Smooth muscle cell of the brain vasculature (primary cell): ENCODE results near the gene NCOA4.
A peak's percentile ranks its signal among the peaks of the same experiment; 100 is the strongest.
"Not testable (repeated sequence)": the region's sequence is repeated elsewhere in the genome, so short reads cannot be mapped to it uniquely, and the experiment has no call there.

Experiments used
- DNase-seq: peaks from one replicate; pipeline ENCODE4 v3.0.0-alpha.2; 2012; ENCODE audit warnings: low read depth, low spot score

Gene NCOA4

GRCh38 chr10:46030091-46030937 is at the start of gene NCOA4:
Gene NCOA4, minus strand, starts transcription at chr10:46030623. Its CDS starts 13,943 bp downstream, at chr10:46016680.
- DNase-seq: peak; percentile 95

- no peak for DNase-seq
Measured at GRCh38 chr10:46079831-46080585, 49.6 kb upstream of the NCOA4 start.

GRCh38 chr10:46077731-46078413 is 47.4 kb upstream of the NCOA4 start:
- DNase-seq: no peak

GRCh38 chr10:46077141-46077554 is 46.7 kb upstream of the NCOA4 start:
- no peak for DNase-seq

DNA sequence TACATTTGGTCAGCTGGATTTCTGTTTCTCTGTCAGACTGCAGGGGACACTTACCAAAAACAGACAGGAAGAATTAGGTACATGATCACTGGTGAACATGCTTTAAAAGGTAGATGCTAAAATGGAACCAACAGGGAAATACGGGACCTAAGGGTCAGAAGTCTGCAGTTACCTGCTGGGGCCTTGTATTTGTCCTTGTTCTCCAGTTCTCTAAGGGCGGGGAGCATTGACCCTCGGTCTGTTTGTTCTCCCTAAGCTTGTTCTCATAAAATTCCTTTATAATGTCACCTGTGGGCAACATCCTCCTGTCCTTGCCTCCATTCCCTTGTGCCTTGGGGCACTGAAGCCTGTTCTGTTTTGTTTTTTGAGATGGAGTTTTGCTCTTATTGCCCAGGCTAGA is 45.4 kb upstream of the NCOA4 start:
- no peak for DNase-seq

- DNase-seq: no peak
Measured at GRCh38 chr10:46074196-46074946, 43.9 kb upstream of the NCOA4 start.

- DNase-seq: no peak
Measured at GRCh38 chr10:46073564-46073963, 43.1 kb upstream of the NCOA4 start.

DNA sequence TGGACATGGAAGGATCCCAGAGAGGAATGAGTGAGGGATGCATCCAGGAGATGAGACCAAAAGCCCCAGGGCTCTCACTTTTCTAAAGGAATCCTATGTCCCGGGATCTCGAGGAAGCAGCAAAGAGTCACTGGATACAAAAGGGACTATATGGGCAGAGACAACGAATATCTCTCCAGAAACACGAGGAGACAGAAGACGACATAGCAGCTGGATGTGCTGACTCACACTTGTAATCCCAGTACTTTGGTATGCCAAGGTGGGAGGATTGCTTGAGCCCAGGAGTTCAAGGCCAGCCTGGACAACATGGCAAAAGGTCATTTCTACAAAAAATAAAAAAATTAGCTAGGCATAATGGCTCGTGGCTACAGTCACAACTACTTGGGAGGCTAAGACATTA is 40.3 kb upstream of the NCOA4 start:
- DNase-seq: no peak

DNA sequence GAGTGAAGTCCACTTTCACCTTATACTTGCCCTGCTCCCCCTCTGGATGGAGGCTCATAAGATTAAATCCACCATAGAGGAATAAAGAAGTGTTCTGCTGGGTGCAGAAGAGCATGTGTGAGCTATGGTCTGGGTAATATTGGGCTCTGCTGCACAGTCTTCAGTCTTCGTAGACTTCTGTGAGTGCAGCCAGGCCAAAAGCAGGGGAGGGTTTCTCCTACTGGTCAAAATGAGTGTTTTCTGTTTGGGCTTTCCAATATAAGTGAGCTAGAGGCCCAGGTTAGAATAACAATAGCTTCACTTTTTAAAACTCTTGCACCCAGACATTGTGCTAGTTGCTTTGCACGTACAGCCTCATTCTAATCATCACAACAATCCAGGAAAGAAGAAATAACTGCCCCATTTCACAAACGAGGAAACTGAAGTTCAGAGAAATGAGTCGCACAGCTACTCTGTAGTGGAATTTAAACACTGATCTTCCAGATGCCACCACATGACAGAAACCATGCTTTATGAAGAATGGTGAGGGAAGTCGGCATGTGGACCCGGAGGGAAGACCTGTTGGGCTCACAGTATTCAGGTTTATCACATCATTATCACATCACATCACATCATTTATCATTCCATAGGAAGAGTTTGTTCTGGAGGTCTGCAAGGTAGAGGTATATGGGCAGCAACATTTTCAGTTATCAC is 39.5 kb upstream of the NCOA4 start:
- no peak for DNase-seq

- no peak for DNase-seq
Measured at GRCh38 chr10:46068905-46069304, 38.5 kb upstream of the NCOA4 start.

GRCh38 chr10:46068117-46068516 is 37.7 kb upstream of the NCOA4 start:
- DNase-seq: no peak

DNA sequence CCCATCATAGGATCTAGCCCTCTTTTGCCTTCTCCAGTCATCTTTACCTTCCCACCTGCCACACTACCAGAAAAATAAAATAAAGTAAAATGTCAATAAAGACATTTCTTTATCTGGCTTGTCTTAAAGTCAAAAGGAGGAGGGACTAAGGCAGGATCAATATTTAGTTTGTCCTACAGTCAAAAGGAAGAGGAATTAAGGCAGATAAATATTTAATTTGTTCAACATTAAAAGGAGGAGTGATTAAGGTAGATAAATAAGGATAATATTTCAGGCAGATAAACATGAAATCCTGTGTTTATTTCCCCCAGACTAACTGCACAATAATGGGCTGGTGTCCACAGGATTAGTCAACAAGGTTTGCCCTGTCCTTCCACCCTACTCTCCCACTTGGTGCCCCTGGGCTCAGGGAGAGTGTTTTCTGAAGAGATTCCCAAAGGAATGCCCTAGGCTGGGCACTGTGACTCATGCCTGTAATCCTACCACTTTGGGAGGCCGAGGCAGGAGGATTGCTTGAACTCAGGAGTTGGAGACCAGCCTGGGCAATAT is 33.9 kb upstream of the NCOA4 start:
- no peak for DNase-seq

DNA sequence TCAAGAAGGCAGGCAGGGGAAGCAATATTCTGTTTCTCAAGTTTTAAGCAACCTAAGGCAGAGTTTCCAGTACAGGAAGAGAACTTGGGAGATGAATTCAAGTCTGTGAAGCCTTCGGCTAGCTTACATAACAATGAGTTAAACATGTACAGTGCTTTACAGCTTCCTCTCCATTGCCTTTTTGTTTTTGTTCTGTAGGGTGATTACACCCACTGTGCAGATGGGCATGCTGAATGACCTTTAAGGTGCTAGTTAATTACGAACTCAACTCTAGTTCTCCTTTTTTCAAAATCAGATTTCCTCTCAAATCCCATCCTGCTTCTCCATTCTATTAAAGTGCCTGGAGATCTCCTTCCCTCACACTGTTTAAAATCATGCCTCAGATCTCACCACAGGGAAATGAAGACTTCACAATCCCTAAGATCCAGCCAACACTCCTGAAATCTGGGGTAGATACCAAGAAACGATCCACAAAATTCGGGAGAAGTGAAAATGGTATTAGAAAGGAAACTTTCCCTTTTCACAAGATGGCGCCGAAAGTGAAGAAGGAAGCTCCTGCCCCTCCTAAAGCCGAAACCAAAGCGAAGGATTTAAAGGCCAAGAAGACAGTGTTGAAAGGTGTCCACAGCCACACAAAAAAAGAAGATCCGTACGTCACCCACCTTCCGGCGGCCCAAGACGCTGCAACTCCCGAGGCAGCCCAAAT is 32.5 kb upstream of the NCOA4 start:
- no peak for DNase-seq

DNA sequence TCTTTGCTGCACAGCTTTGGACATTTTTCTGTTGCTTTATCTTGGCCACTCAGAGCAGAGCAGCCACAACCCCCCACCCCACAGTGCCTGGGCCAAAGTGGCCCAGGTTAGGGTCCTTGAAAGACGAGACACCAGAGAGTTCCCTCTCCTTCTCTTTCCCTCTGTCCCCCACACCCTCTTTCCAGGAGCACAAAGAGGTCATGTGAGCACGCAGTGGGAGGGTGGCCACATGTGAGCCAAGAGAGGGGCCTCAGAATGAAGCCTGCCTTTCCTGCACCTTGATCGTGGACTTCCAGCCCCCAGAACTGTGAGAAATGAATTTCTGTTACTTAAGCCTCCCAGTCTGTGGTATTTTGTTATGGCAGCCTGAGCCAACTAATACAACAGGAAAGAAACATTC is 30.3 kb upstream of the NCOA4 start:
- DNase-seq: no peak

DNA sequence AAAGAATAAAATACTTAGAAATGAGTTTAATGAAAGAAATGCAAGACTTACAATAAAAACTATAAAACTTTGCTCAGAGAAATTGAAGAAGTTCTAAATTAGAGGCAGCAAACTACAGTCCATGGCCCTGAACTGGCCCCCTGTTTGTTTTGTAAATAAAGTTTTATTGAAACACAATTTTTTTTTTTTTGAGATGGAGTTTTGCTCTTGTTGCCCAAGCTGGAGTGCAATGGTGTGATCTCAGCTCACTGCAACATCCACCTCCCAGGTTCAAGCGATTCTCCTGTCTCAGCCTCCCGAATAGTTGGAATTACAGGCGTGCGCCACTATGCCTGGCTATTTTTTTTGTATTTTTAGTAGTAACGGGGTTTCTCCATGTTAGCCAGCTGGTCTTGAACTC is 27.5 kb upstream of the NCOA4 start:
- DNase-seq: not testable (repeated sequence)

GRCh38 chr10:46057038-46057437 is 26.6 kb upstream of the NCOA4 start:
- DNase-seq: no peak

- DNase-seq: no peak
Measured at GRCh38 chr10:46055771-46056170, 25.3 kb upstream of the NCOA4 start.

DNA sequence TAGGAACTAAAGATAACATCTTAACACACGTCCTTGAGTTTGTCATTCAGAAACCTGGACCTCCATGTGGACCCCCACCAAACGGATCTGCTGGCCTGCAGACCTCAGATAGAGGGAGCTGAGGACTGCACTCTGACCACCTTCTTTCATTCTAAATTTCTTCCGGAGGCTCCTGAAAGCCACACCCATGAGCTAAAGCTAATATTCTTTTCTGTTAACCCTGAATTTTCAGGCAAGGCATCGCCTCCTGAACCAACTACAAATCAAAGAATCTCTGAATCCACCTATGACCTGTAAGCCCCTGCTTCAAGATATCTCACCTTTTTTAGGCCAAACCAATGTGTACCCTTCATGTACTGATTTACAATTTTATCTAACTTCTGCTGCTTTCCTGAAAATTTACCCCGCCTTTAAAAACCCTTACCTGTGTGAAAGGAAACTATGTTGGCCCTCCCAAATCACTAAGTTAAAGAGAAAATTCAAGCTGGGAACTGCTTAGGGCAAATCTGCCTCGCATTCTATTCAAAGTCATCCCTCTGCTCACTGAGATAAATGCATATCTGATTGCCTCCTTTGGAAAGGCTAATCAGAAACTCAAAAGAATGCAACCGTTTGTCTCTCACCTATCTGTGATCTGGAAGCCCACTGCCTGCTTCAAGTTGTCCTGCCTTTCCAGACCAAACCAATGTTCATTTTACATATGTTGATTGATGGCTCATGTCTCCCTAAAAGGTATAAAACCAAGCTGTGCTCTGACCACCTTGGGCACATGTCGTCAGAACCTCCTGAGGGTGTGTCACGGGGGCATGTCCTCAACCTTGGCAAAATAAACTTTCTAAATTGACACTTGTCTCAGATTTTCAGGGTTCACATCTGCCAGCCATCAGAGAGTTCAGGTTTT is 23.4 kb upstream of the NCOA4 start:
- no peak for DNase-seq

DNA sequence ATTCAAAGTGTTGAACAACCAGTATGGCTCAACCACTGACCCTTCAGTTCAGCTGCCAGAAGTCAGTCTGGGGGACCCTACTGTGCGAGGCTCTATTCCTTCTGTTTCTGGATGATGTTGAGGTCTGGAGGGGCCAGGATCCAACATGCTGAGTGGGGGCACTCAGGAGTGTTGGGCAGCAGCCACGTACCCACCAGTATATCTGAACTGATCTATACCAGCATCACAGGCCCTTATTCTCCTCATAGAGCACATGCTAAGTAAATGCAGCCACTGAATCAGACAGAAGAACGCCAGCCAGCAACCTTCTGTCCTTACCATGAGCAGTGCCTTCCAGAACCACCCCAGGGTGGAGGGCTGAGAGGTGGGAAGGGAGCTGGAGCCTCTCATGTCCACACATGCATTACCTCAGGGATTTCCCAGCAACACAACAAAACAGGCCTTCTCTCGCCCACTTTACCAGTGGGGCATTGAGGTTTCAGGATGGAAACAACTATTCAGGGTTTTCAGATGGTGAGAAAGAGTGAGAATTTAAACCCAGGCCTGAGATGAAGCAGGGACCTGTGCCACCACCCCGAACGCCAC is 22.5 kb upstream of the NCOA4 start:
- DNase-seq: no peak
